ENCODE measurements around the gene LPP. TPM values are rescaled to one million over a fixed set of nuclear protein-coding genes. Genes with fewer than 3 reads are reported as not detected.

LPP gene
- total and polyA plus RNA-seq, 10 of the 15 experiments (the other 5 are each of a cell fraction or from before 2014, with no cell fraction given) = under 0.01 to 0.62 (median 0.03) TPM

DNA sequence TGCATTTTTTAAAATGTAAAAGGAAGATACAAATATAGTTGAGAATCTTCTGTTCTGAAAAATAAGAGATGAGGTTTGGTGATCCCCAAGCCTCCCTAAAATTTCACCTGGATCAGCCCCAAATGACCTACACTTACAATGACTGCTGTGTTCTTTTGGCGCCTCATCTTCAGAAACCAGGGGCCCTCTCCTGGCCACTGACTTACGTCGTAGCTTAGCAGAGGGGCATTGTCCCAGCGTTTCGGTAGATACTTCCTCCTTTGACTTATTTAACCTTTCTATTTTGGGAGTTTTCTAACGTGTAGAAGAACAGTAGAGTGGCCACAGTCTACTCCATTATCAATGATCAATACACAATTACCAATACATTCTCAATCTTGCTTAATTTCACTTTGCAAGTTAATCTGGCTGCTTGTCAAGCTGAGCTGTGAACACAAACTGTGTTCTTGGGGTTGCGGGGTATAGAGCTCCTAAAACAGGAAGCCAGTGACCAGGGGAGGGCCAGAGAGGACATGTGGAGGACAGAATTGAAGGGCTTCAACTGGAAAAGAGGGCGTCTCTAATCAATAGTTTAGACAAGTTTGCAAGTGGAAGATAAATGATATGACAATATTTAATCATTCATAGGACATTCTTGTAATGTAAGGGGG, 419.5 kb downstream of the LPP start:
- intact Hi-C loops (cut with micrococcal nuclease; ENCODE audit: unreplicated experiment) (loop anchor here (1.0 kb wide), 1 partner anchor 831 kb away; no protein-coding TSS in a partner anchor), in situ Hi-C loops (cut with MboI) (no loop called here)
- Histone ChIP-seq H3K4me3 (no peak overlapping the region), H3K4me1 (ENCODE audit: control insufficient read depth, insufficient read depth, low read length) (no peaks in the 10 kb centered on the region), H3K9me3 (replicated peaks; ENCODE audit: control insufficient read depth, insufficient read depth, low read length) (no peaks in the 10 kb centered on the region), H3K27me3 (replicated peaks in 1 of 2; ENCODE audit: control insufficient read depth in 2 of 2, insufficient read depth in 2 of 2, low read length in 1 of 2) (peaks cover 0 to 2% of the 10 kb centered on the region in 2 experiments; a peak in 1 of 4 replicates), H3K36me3 (ENCODE audit: control insufficient read depth in 2 of 2, insufficient read depth in 2 of 2, low read length in 1 of 2) (no peaks in the 10 kb centered on the region), H3K9ac (ENCODE audit: control insufficient read depth, insufficient read depth, low read length) (no peak overlapping the region), H2AFZ (ENCODE audit: control insufficient read depth, low read depth, low read length) (no peak overlapping the region), H3K4me2 (ENCODE audit: control insufficient read depth, insufficient read depth) (no peak overlapping the region), H3K27ac (ENCODE audit: control insufficient read depth, insufficient read depth) (no peak overlapping the region), H3K79me2 (ENCODE audit: control insufficient read depth, insufficient read depth, low read length) (no peaks in the 10 kb centered on the region), H4K20me1 (ENCODE audit: control insufficient read depth, insufficient read depth) (no peaks in the 10 kb centered on the region)
- SMC1A ChIA-PET (ENCODE audit: uncharacterized antibody, unreplicated experiment) = interaction anchor here (1.0 to 2.3 kb wide), 4 partner anchors 48 to 835 kb away, joined by 3 to 6 read pairs (median 4); no protein-coding TSS in a partner anchor
- ATAC-seq (no peak), DNase-seq (ENCODE audit: low read depth, low spot score) (no peak), FAIRE-seq (no peak)
- no TSS peak for BruUV-seq (replicated peaks)
- CTCF ChIA-PET = interaction anchor here (1.1 to 2.1 kb wide), 2 partner anchors 827 to 834 kb away, joined by 4 to 7 read pairs; partner anchors contain the start of gene BCL6
- RAD21 ChIA-PET (ENCODE audit: unreplicated experiment) = interaction anchor here (0.9 kb wide), 1 partner anchor 832 kb away, joined by 3 read pairs; no protein-coding TSS in a partner anchor
- POLR2A ChIA-PET = no interaction called here
- WGBS (ENCODE audit: insufficient coverage, insufficient replicate concordance, low lambda C conversion rate, missing lambda C conversion rate) = 16% methylated on average over 8 of the region's 8 CpGs
- TF ChIP-seq, protein P1, sequence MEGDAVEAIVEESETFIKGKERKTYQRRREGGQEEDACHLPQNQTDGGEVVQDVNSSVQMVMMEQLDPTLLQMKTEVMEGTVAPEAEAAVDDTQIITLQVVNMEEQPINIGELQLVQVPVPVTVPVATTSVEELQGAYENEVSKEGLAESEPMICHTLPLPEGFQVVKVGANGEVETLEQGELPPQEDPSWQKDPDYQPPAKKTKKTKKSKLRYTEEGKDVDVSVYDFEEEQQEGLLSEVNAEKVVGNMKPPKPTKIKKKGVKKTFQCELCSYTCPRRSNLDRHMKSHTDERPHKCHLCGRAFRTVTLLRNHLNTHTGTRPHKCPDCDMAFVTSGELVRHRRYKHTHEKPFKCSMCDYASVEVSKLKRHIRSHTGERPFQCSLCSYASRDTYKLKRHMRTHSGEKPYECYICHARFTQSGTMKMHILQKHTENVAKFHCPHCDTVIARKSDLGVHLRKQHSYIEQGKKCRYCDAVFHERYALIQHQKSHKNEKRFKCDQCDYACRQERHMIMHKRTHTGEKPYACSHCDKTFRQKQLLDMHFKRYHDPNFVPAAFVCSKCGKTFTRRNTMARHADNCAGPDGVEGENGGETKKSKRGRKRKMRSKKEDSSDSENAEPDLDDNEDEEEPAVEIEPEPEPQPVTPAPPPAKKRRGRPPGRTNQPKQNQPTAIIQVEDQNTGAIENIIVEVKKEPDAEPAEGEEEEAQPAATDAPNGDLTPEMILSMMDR (IDR thresholded peaks at IDR 0.05 in 2 of 3, conservative IDR thresholded peaks at IDR 0.05 in 1 of 3; ENCODE audit: control insufficient read depth in 2 of 3, extremely low read depth in 1 of 3, insufficient read depth in 1 of 3, low read depth in 3 of 3, low read length in 3 of 3) = peak in 1 of 3 experiments; percentile 12; a peak in 1 of 6 replicates
- TF ChIP-seq FOXM1 (IDR thresholded peaks at IDR 0.05; ENCODE audit: low read depth, low read length) = no peak
- peak; percentile 30 for TF ChIP-seq RAD21 (IDR thresholded peaks at IDR 0.05; ENCODE audit: insufficient read depth, low read depth, low read length)
- TF ChIP-seq KLF5 (IDR thresholded peaks at IDR 0.05; ENCODE audit: partially characterized antibody) = no peak
- no peak for TF ChIP-seq SP1 (IDR thresholded peaks at IDR 0.05; ENCODE audit: low read depth, low read length)
- no peak for TF ChIP-seq STAT1 (conservative IDR thresholded peaks at IDR 0.05)
- TF ChIP-seq SMC3 (IDR thresholded peaks at IDR 0.05; ENCODE audit: borderline replicate concordance, low read length) = peak; percentile 20; the same call in 1 of the 2 replicates

Data from GM12878 (cell line).